Kidney (tissue), 14 donors: ENCODE results near the gene URGCP. TPM values are rescaled to one million over a fixed set of nuclear protein-coding genes. Genes with fewer than 3 reads are reported as not detected.

ENCODE experiments used
- DNase-seq, 5 donors: peaks; one replicate each; pipeline ENCODE4 v3.0.0-alpha.2; 2013 to 2020
- FAIRE-seq: peaks from 2 replicates; lab custom pipeline; 2012; peaks lifted over from hg19 to GRCh38; lab: Jason Lieb, UNC
- H3K27ac ChIP-seq, 2 donors: one replicate each; pipeline ENCODE4 v1.7.0; 2013; ENCODE audit warnings: low read depth in 2 of 2, low read length in 2 of 2, inconsistent platforms in 1 of 2
- H3K27me3 ChIP-seq: one replicate; pipeline ENCODE4 v1.7.1; 2013; ENCODE audit warnings: low read length, inconsistent platforms; ENCODE audit not compliant: control insufficient read depth, insufficient read depth
- H3K36me3 ChIP-seq, 3 donors: one replicate each; pipeline versions ENCODE4 v1.7.0 to v1.7.1; 2013; ENCODE audit warnings: low read length in 3 of 3, control low read depth in 1 of 3, inconsistent platforms in 1 of 3; ENCODE audit not compliant: insufficient read depth in 3 of 3, control insufficient read depth in 2 of 3
- H3K4me1 ChIP-seq, 3 donors: one replicate each; pipeline versions ENCODE4 v1.7.0 to v1.7.1; 2013; ENCODE audit warnings: low read length in 3 of 3, inconsistent platforms in 1 of 3, low read depth in 1 of 3; ENCODE audit not compliant: control insufficient read depth in 2 of 3, insufficient read depth in 2 of 3
- H3K4me3 ChIP-seq, 3 donors: one replicate each; pipeline versions ENCODE4 v1.7.0 to v1.8.1; 2013; ENCODE audit warnings: low read length in 3 of 3, control low read depth in 1 of 3, inconsistent platforms in 1 of 3
- H3K9ac ChIP-seq, 3 donors: one replicate each; pipeline versions ENCODE4 v1.7.0 to v1.7.1; 2013; ENCODE audit warnings: low read length in 3 of 3, control low read depth in 1 of 3, inconsistent platforms in 1 of 3
- H3K9me3 ChIP-seq, 3 donors: one replicate each; pipeline versions ENCODE4 v1.7.0 to v1.7.1; 2013; ENCODE audit warnings: low read length in 3 of 3, control low read depth in 1 of 3, inconsistent platforms in 1 of 3; ENCODE audit not compliant: control insufficient read depth in 2 of 3, insufficient read depth in 1 of 3
- intact Hi-C: fragments of 100-400 bp; cut with DNase I; formaldehyde crosslinking; loops from one replicate; pipeline ENCODE4 v1.11.1; 2022
- polyA plus RNA-seq: library from polyadenylated mRNA; stranded (reverse); fragments of 350-450 nt; fragmentation: Illumina TruSeq; extraction: RNeasy Lipid Tissue Mini Kit (QIAGEN cat#74804); gene quantifications from one replicate; pipeline ENCODE4 v1.2.3, GENCODE V29; 2014; ENCODE audit warnings: low read depth, low replicate concordance; ENCODE audit not compliant: insufficient read depth
- total RNA-seq: library from RNA; stranded (reverse); fragmentation: NEBNext Ultra II Directional; extraction: Animal tissue kit (Norgen Biotek cat#: 25700); gene quantifications from one replicate; pipeline ENCODE4 v1.2.1, GENCODE V29; 2021
- TF ChIP-seq, protein P1 (sequence below): IDR thresholded peaks from 3 replicates; pipeline ENCODE4 v1.5.1; 2012; ENCODE audit warnings: mild to moderate bottlenecking, moderate library complexity, borderline replicate concordance; ENCODE audit not compliant: insufficient read depth; ENCODE audit errors: extremely low read depth
- donor health status: control.
- donor health status: control.
- donor health status: control.
- donor health status: control.
- donor health status: control.
- donor health status: DM: yes; HTN: yes; CAD: no.
- donor health status: Normal renal cell carcinoma (clear cell type).

URGCP gene
- total and polyA plus RNA-seq, 2 donors from 2014 or later: 32.9 to 41.0 TPM

DNA sequence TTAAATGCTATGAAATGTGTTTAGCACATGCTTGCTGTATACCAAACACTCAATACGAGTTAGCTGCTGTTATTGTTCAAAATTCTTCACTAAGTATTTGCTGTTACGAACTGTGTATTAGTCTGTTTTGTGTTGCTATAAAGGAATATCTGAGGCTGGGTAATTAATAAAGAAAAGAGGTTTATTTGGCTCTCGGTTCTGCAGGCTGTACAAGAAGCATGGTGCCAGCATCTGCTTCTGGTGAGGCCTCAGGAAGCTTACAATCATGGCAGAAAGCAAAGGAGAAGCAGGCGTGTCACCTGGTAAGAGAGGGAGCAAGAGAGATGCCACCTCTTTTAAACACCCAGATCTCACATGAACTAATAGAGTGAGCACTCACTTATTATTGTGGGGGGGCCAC is 21.4 kb upstream of the URGCP start:
- TF ChIP-seq, protein P1, sequence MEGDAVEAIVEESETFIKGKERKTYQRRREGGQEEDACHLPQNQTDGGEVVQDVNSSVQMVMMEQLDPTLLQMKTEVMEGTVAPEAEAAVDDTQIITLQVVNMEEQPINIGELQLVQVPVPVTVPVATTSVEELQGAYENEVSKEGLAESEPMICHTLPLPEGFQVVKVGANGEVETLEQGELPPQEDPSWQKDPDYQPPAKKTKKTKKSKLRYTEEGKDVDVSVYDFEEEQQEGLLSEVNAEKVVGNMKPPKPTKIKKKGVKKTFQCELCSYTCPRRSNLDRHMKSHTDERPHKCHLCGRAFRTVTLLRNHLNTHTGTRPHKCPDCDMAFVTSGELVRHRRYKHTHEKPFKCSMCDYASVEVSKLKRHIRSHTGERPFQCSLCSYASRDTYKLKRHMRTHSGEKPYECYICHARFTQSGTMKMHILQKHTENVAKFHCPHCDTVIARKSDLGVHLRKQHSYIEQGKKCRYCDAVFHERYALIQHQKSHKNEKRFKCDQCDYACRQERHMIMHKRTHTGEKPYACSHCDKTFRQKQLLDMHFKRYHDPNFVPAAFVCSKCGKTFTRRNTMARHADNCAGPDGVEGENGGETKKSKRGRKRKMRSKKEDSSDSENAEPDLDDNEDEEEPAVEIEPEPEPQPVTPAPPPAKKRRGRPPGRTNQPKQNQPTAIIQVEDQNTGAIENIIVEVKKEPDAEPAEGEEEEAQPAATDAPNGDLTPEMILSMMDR: no peak
- Histone ChIP-seq H3K4me3 (no peak overlapping the region), H3K4me1 (peaks cover 0 to 7% (median 2%) of the 10 kb centered on the region in 3 donors), H3K9me3 (no peaks in the 10 kb centered on the region), H3K36me3 (no peaks in the 10 kb centered on the region), H3K27me3 (no peaks in the 10 kb centered on the region), H3K27ac (no peak overlapping the region), H3K9ac (no peak overlapping the region)
- FAIRE-seq (no peak), DNase-seq (no peak)
- intact Hi-C loops: no loop called here

DNA sequence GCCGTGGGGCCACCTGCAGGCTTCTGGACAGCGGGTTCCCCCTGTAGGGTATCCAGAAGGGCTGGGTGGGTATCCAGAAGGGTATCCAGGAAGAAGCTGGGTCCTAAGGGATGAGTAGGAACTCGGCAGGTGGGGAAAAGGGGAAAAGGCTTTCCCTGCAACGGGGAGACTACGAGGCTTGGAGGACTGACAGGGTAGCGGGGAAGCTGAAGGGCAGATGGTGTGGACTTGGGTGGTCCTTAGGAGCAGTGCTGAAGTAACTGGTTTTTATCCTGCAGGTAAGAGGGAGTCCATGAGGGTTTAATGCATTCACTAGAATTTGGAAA is 20.4 kb upstream of the URGCP start:
- no peaks in the 10 kb centered on the region for H3K36me3 ChIP-seq

DNA sequence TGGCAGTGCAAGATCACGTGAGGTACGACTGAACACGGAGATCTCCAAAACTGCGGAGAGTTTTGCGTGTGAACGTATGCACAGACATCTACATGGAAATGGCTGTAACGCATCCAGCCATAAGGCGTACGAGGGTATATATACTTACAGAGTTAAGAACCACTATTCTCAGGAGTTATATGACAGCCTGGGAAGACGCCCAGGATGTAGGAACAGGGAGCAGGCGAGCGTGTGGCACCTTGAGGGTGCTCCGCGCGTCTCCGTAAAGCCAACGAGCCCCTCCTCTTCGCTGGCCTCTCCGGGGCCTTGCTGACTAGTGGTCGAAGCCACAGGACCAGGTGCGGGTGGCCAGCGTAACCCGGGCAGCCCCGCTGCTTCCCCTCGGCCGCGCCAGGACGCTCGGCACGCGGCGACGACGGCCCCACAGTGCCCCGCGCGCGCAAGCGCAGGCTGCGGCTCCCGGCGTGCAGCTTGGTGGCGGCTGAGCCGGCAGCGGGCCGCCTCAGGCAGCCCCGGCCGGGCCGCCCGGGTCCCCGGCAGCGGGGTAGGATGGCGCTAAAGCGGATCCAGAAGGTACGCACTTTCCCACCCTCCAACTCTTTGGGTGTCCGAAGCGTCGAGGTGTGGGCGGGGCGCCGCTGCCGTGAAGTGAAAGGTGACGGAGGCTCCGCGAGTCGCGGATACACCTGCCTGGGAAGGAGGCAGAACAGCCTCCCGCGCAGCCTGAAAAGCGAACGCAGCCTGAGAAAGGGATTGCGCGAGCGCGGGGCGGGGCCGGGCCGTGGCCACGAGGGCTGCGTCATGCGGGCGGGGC is 19.8 kb upstream of the URGCP start, which contains the start of gene UBE2D4:
Gene UBE2D4 (plus strand): TSS at position 453 of the 814 bp plus-strand sequence. CDS start 97 bp downstream, at position 550.
- Histone ChIP-seq H3K9me3 (no peaks in the 10 kb centered on the region), H3K4me3 (peak within 1 kb of the TSS; percentile 95 to 100 (median 98)), H3K27ac (peak within 1 kb of the TSS; percentile 94 to 96), H3K9ac (peak within 1 kb of the TSS; percentile 83 to 98 (median 88)), H3K27me3 (no peaks in the 10 kb centered on the region), H3K4me1 (peaks cover 0 to 8% (median 7%) of the 10 kb centered on the region in 3 donors), H3K36me3 (no peaks in the 10 kb centered on the region)
- no peak for FAIRE-seq
- intact Hi-C loops: no loop called here
- TF ChIP-seq, protein P1: no peak
- peak; percentile 83 to 96 (median 88) for DNase-seq

More for the DNA sequence above, 20.4 kb upstream of the URGCP start:
- Histone ChIP-seq H3K4me1 (peaks cover 0 to 7% (median 3%) of the 10 kb centered on the region in 3 donors), H3K9me3 (no peaks in the 10 kb centered on the region), H3K27me3 (no peaks in the 10 kb centered on the region), H3K27ac (peak overlapping the region; percentile 94 to 96), H3K4me3 (peak overlapping the region; percentile 70 to 98 (median 72)), H3K9ac (peak overlapping the region; percentile 12 to 80 (median 69))
- TF ChIP-seq, protein P1: peak; percentile 10
- DNase-seq (no peak), FAIRE-seq (no peak)
- intact Hi-C loops: no loop called here
